Measurements from ENCODE around the gene BSDC1.

BSDC1 gene

DNA sequence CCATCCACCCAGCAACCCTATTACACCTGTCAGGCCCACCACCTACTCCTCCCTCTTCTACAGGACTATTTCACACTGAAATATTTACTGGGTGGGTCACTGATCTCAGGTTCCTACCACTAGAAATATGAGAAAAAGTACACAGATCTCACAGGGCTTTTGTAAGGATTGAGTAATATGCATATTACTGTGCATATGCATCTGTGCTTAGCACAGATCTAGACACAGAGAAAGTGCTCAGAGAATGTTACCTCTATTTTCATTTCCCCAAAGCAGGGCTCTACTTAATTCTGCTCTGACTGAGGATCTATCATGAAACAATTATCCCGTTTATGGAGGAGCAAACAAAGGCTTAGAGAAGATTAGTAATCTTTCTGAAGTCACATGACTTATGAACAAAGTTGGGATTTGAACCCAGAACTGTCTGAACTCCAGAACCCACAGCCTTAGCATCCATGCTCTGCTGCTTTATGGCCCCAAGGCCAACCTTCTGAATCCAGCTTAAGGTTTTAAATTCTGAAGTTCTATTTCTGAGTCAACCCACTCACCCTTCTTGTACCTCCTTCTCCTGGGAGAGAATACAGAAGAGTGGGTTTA lies 20.1 kb downstream of the BSDC1 start:
- Histone ChIP-seq H3K4me2 (ENCODE audit: insufficient read depth, low read length, poor library complexity, severe bottlenecking) (no peak overlapping the region), H3K9me3 (replicated peaks in 1 of 2; ENCODE audit: control insufficient read depth in 2 of 2, insufficient read depth in 1 of 2, low read depth in 1 of 2, low read length in 2 of 2) (no peaks in the 10 kb centered on the region), H3K4ac (ENCODE audit: low read length) (no peak overlapping the region), H3K36me3 (replicated peaks in 1 of 2; ENCODE audit: control insufficient read depth in 2 of 2, insufficient read depth in 2 of 2, low read length in 2 of 2) (peaks cover 54 to 94% of the 10 kb centered on the region in 2 donors), H2BK12ac (ENCODE audit: low read length) (no peak overlapping the region), H3K27ac (replicated peaks; ENCODE audit: low read length) (no peak overlapping the region), H3K14ac (ENCODE audit: low read length) (no peak overlapping the region), H3K79me1 (ENCODE audit: low read depth, low read length) (no peaks in the 10 kb centered on the region), H2BK5ac (ENCODE audit: low read length) (no peak overlapping the region), H3K18ac (ENCODE audit: low read length) (no peak overlapping the region), H2AK5ac (ENCODE audit: low read depth, low read length) (no peak overlapping the region), H2BK15ac (ENCODE audit: low read length) (no peak overlapping the region), H4K91ac (ENCODE audit: low read depth, low read length, poor library complexity) (no peak overlapping the region), H3K27me3 (ENCODE audit: control insufficient read depth in 3 of 3, insufficient read depth in 3 of 3, low read depth in 1 of 3, low read length in 3 of 3) (no peaks in the 10 kb centered on the region), H2BK120ac (ENCODE audit: low read depth, low read length) (no peak overlapping the region), H2AFZ (ENCODE audit: low read length) (no peak overlapping the region), H3K4me1 (ENCODE audit: control insufficient read depth in 2 of 2, insufficient read depth in 1 of 2, low read depth in 1 of 2, low read length in 2 of 2) (no peaks in the 10 kb centered on the region), H4K8ac (ENCODE audit: low read depth, low read length) (no peak overlapping the region), H3K4me3 (ENCODE audit: low read length in 2 of 2) (no peak overlapping the region), H3K23ac (ENCODE audit: low read depth, low read length, poor library complexity) (no peak overlapping the region), H3K9ac (ENCODE audit: low read depth, low read length, poor library complexity) (no peak overlapping the region)
- DNase-seq (ENCODE audit: low spot score) = no peak
- no CpG with 5 or more reads among the region's 1 CpG for WGBS, 2 donors (ENCODE audit: extremely low coverage in 2 of 2, insufficient read length in 2 of 2, insufficient replicate concordance in 1 of 2)

GRCh38 chr1:32372149-32372756 lies 22.0 kb downstream of the BSDC1 start:
- peaks cover 49 to 94% of the 10 kb centered on the region in 2 donors for H3K36me3 ChIP-seq (replicated peaks in 1 of 2; ENCODE audit: control insufficient read depth in 2 of 2, insufficient read depth in 2 of 2, low read length in 2 of 2)
- no peak overlapping the region for H3K14ac ChIP-seq (ENCODE audit: low read length)
- H3K79me1 ChIP-seq (ENCODE audit: low read depth, low read length) = no peaks in the 10 kb centered on the region
- no peak overlapping the region for H3K4me2 ChIP-seq (ENCODE audit: insufficient read depth, low read length, poor library complexity, severe bottlenecking)
- H3K9ac ChIP-seq (ENCODE audit: low read depth, low read length, poor library complexity) = no peak overlapping the region
- H2BK120ac ChIP-seq (ENCODE audit: low read depth, low read length) = no peak overlapping the region
- no peak overlapping the region for H2BK12ac ChIP-seq (ENCODE audit: low read length)
- no peak overlapping the region for H2BK15ac ChIP-seq (ENCODE audit: low read length)
- no peak overlapping the region for H2AK5ac ChIP-seq (ENCODE audit: low read depth, low read length)
- no peaks in the 10 kb centered on the region for H3K27me3 ChIP-seq (ENCODE audit: control insufficient read depth in 3 of 3, insufficient read depth in 3 of 3, low read depth in 1 of 3, low read length in 3 of 3)
- WGBS, 2 donors (ENCODE audit: extremely low coverage in 2 of 2, insufficient read length in 2 of 2, insufficient replicate concordance in 1 of 2) = no CpG with 5 or more reads among the region's 5 CpGs
- H3K4me3 ChIP-seq (ENCODE audit: low read length in 2 of 2) = no peak overlapping the region
- H3K23ac ChIP-seq (ENCODE audit: low read depth, low read length, poor library complexity) = no peak overlapping the region
- H3K9me3 ChIP-seq (replicated peaks in 1 of 2; ENCODE audit: control insufficient read depth in 2 of 2, insufficient read depth in 1 of 2, low read depth in 1 of 2, low read length in 2 of 2) = no peaks in the 10 kb centered on the region
- H3K4ac ChIP-seq (ENCODE audit: low read length) = no peak overlapping the region
- H2AFZ ChIP-seq (ENCODE audit: low read length) = no peak overlapping the region
- no peak overlapping the region for H2BK5ac ChIP-seq (ENCODE audit: low read length)
- H3K27ac ChIP-seq (replicated peaks; ENCODE audit: low read length) = no peak overlapping the region
- H3K4me1 ChIP-seq (ENCODE audit: control insufficient read depth in 2 of 2, insufficient read depth in 1 of 2, low read depth in 1 of 2, low read length in 2 of 2) = no peaks in the 10 kb centered on the region
- H4K91ac ChIP-seq (ENCODE audit: low read depth, low read length, poor library complexity) = no peak overlapping the region
- no peak for DNase-seq (ENCODE audit: low spot score)
- no peak overlapping the region for H3K18ac ChIP-seq (ENCODE audit: low read length)
- no peak overlapping the region for H4K8ac ChIP-seq (ENCODE audit: low read depth, low read length)

- no peak overlapping the region for H3K4ac ChIP-seq (ENCODE audit: low read length)
- no peak overlapping the region for H2BK12ac ChIP-seq (ENCODE audit: low read length)
- H3K4me1 ChIP-seq (ENCODE audit: control insufficient read depth in 2 of 2, insufficient read depth in 1 of 2, low read depth in 1 of 2, low read length in 2 of 2) = no peaks in the 10 kb centered on the region
- no peak overlapping the region for H3K4me3 ChIP-seq (ENCODE audit: low read length in 2 of 2)
- no peak overlapping the region for H3K18ac ChIP-seq (ENCODE audit: low read length)
- H3K9me3 ChIP-seq (replicated peaks in 1 of 2; ENCODE audit: control insufficient read depth in 2 of 2, insufficient read depth in 1 of 2, low read depth in 1 of 2, low read length in 2 of 2) = no peaks in the 10 kb centered on the region
- H3K9ac ChIP-seq (ENCODE audit: low read depth, low read length, poor library complexity) = no peak overlapping the region
- no peak overlapping the region for H2AFZ ChIP-seq (ENCODE audit: low read length)
- no peak overlapping the region for H3K4me2 ChIP-seq (ENCODE audit: insufficient read depth, low read length, poor library complexity, severe bottlenecking)
- no peak overlapping the region for H2BK15ac ChIP-seq (ENCODE audit: low read length)
- no peak overlapping the region for H2BK5ac ChIP-seq (ENCODE audit: low read length)
- no peak overlapping the region for H4K8ac ChIP-seq (ENCODE audit: low read depth, low read length)
- H4K91ac ChIP-seq (ENCODE audit: low read depth, low read length, poor library complexity) = no peak overlapping the region
- H3K27me3 ChIP-seq (ENCODE audit: control insufficient read depth in 3 of 3, insufficient read depth in 3 of 3, low read depth in 1 of 3, low read length in 3 of 3) = no peaks in the 10 kb centered on the region
- no peak overlapping the region for H3K27ac ChIP-seq (replicated peaks; ENCODE audit: low read length)
- peaks cover 55 to 89% of the 10 kb centered on the region in 2 donors for H3K36me3 ChIP-seq (replicated peaks in 1 of 2; ENCODE audit: control insufficient read depth in 2 of 2, insufficient read depth in 2 of 2, low read length in 2 of 2)
- H3K23ac ChIP-seq (ENCODE audit: low read depth, low read length, poor library complexity) = no peak overlapping the region
- H2AK5ac ChIP-seq (ENCODE audit: low read depth, low read length) = no peak overlapping the region
- no peaks in the 10 kb centered on the region for H3K79me1 ChIP-seq (ENCODE audit: low read depth, low read length)
- H3K14ac ChIP-seq (ENCODE audit: low read length) = no peak overlapping the region
- H2BK120ac ChIP-seq (ENCODE audit: low read depth, low read length) = no peak overlapping the region
- no CpG with 5 or more reads among the region's 7 CpGs for WGBS, 2 donors (ENCODE audit: extremely low coverage in 2 of 2, insufficient read length in 2 of 2, insufficient replicate concordance in 1 of 2)
- no peak for DNase-seq (ENCODE audit: low spot score)
Measured at GRCh38 chr1:32367912-32368635, 26.2 kb downstream of the BSDC1 start.

DNA sequence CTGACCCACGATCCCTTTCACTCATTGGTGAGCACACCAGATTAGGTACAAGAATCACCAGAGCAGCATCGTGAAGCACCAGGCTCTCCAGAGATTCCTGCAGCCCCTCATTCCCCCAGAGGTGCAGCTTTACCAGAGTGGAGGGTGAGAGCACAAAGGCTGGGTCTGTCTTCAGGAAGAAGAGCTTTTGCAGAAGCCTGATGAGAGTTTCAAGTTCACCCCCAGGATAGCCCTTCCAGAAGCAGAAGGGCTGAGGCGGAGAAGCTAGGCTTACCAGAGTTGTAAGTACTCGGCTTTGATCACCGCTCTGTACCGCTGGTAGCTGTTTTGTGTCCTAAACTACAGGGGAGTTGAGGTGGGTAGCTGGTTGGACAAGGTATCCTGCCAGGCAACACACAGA lies 28.8 kb downstream of the BSDC1 start:
- Histone ChIP-seq H2BK15ac (ENCODE audit: low read length) (no peak overlapping the region), H3K9me3 (replicated peaks in 1 of 2; ENCODE audit: control insufficient read depth in 2 of 2, insufficient read depth in 1 of 2, low read depth in 1 of 2, low read length in 2 of 2) (peaks cover 0 to 2% of the 10 kb centered on the region in 2 donors), H3K4me2 (ENCODE audit: insufficient read depth, low read length, poor library complexity, severe bottlenecking) (no peak overlapping the region), H2BK12ac (ENCODE audit: low read length) (no peak overlapping the region), H3K36me3 (replicated peaks in 1 of 2; ENCODE audit: control insufficient read depth in 2 of 2, insufficient read depth in 2 of 2, low read length in 2 of 2) (peaks cover 45 to 83% of the 10 kb centered on the region in 2 donors), H4K8ac (ENCODE audit: low read depth, low read length) (no peak overlapping the region), H3K27me3 (ENCODE audit: control insufficient read depth in 3 of 3, insufficient read depth in 3 of 3, low read depth in 1 of 3, low read length in 3 of 3) (peaks cover 0 to 7% (median 0%) of the 10 kb centered on the region in 3 experiments), H3K18ac (ENCODE audit: low read length) (no peak overlapping the region), H3K9ac (ENCODE audit: low read depth, low read length, poor library complexity) (no peak overlapping the region), H3K14ac (ENCODE audit: low read length) (no peak overlapping the region), H2BK5ac (ENCODE audit: low read length) (no peak overlapping the region), H2AK5ac (ENCODE audit: low read depth, low read length) (no peak overlapping the region), H3K4me3 (ENCODE audit: low read length in 2 of 2) (no peak overlapping the region), H3K27ac (replicated peaks; ENCODE audit: low read length) (no peak overlapping the region), H2BK120ac (ENCODE audit: low read depth, low read length) (no peak overlapping the region), H4K91ac (ENCODE audit: low read depth, low read length, poor library complexity) (no peak overlapping the region), H2AFZ (ENCODE audit: low read length) (no peak overlapping the region), H3K23ac (ENCODE audit: low read depth, low read length, poor library complexity) (no peak overlapping the region), H3K4me1 (ENCODE audit: control insufficient read depth in 2 of 2, insufficient read depth in 1 of 2, low read depth in 1 of 2, low read length in 2 of 2) (peaks cover 0 to 4% of the 10 kb centered on the region in 2 donors), H3K4ac (ENCODE audit: low read length) (no peak overlapping the region), H3K79me1 (ENCODE audit: low read depth, low read length) (no peaks in the 10 kb centered on the region)
- DNase-seq (ENCODE audit: low spot score) = no peak
- no CpG with 5 or more reads among the region's 6 CpGs for WGBS, 2 donors (ENCODE audit: extremely low coverage in 2 of 2, insufficient read length in 2 of 2, insufficient replicate concordance in 1 of 2)
